HG03039 (cell line): ENCODE data around the gene DUOX2.
"Not testable (repeated sequence)": the region's sequence is repeated elsewhere in the genome, so short reads cannot be mapped to it uniquely, and the experiment has no call there.

Source experiments
- ATAC-seq: cut with Tn5 transposase; IDR thresholded peaks from one replicate; pipeline ENCODE4 v1.9.1; 2021; ENCODE audit warnings: mild to moderate bottlenecking, moderate library complexity; ENCODE audit not compliant: unreplicated experiment

DUOX2 gene

GRCh38 chr15:45139770-45140169 is 25.8 kb upstream of the DUOX2 start:
- no peak for ATAC-seq

DNA sequence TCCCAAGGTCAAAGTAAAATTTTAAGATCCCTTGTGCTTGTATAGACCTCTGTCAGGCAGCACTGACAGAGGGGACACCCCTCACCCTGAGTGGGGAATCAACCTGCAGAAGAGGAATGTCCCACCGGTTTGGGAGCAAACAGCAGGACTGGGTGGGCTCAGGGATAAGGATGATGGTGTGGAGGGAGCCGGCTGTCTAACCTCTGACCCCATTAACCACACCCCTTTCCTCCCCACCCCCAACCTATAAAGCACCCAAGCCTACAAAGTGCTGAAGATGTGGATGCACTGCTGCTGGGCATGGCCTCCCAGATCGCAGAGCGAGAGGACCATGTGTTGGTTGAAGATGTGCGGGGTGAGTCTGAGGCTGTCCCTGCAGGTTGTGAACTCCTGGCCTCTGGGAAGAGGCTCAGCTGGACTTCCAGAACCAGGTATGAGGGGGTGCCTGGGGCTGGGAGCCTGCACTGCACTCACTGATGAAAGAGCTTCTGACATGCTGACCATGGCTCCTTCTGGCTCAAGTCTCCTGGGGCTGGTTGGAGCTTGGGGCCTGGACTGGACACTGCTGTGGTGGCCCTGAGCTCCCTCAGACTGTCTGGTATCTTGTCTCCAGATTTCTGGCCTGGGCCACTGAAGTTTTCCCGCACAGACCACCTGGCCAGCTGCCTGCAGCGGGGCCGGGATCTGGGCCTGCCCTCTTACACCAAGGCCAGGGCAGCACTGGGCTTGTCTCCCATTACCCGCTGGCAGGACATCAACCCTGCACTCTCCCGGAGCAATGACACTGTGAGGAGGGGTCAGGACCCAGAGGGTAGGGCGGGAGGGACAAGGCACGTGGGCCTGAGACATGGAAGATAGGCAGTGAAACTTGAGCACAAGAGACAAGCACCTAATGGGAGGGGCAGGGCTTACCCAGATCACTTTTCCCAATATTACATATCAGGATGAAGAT is 25.1 kb upstream of the DUOX2 start:
- no peak for ATAC-seq

DNA sequence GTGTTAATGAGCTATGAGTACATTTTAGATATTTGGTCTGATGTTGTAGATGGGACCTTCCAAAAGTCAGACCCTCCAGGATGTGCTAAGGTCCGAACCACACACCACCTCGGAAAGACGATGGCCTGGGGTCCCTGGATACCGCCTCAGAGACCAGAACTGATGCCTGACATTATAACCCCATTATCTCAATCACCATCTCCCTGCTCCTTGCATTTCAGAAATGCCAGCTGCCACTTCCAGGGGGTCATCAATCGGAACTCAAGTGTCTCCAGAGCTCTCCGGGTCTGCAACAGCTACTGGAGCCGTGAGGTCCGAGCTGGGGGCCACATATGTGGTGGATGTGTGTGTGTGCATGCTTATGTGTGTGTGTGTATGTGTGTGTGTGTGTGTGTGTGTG is 23.7 kb upstream of the DUOX2 start:
- ATAC-seq = no peak

DNA sequence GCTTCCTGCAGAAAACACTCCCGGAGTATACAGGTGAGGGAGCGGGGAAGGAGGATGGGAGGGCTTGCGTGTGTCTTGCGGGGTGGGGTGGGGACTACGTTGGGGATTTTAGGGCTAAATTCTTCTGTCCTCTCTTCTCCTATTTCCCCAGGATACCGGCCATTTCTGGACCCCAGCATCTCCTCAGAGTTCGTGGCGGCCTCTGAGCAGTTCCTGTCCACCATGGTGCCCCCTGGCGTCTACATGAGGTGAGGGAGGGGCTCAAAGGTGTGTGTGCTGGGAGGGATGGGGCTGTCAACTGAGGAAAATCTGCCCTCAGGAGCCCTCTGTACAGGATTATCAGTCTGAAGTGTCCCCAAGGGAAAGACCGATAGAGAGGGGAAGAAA is 22.4 kb upstream of the DUOX2 start:
- no peak for ATAC-seq

DNA sequence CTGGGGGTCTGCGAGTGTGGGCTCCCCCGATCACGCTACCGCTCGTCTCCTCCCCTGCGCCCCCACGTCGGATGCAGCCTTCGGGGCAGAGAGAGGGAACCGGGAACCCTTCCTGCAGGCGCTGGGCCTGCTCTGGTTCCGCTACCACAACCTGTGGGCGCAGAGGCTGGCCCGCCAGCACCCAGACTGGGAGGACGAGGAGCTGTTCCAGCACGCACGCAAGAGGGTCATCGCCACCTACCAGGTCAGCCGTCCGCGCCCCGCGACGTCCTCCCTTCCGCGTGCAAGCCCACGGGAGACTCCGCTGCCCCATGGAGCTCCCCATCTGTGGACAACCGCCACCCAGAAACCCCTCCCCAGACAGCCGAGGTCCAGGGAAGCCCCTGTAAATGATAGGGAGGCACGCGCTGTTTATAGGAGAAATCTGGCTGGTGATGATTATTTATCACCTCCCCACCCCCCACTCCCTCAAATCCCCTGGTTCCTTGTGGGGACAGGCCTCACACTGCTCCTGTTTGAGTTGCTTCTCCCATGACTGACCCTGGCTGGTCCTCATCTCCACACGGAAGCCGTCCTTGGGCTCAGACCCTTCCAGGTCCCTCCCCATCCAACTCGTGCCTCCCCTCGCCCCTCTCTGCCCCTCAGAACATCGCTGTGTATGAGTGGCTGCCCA is 21.9 kb upstream of the DUOX2 start:
- ATAC-seq = not testable (repeated sequence)

DNA sequence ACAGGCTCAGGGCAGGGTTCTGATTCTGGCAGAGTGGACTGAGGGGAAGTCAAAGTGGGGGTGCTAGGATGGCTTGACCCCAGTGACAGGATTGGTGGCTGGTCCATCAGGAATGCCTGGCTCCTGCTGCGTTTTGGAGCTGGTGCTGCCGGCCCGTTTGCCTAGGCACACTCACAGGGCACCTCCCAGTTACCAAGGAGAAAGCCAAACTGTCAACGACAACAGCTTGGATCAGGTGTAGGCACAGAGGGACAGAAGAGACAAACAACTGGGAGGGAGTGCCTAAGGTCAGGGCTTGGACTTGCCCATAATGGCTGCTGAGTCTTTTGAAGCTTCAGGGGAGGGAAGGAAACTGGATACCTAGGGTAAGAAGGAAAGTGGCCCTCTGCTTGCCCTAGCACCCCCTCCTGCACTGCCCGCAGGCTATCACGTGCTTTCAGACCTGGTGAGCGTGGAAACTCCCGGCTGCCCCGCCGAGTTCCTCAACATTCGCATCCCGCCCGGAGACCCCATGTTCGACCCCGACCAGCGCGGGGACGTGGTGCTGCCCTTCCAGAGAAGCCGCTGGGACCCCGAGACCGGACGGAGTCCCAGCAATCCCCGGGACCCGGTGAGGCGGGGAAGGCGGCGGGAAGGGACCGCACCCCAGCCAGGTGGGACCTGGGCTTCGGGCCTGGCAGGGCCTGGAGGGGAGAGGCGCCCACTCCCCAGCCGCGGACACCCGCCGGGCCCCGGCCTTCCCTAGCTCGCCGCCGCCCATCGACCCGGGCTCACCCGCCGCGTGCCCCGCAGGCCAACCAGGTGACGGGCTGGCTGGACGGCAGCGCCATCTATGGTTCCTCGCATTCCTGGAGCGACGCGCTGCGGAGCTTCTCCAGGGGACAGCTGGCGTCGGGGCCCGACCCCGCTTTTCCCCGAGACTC is 21.0 kb upstream of the DUOX2 start:
- no peak for ATAC-seq

DNA sequence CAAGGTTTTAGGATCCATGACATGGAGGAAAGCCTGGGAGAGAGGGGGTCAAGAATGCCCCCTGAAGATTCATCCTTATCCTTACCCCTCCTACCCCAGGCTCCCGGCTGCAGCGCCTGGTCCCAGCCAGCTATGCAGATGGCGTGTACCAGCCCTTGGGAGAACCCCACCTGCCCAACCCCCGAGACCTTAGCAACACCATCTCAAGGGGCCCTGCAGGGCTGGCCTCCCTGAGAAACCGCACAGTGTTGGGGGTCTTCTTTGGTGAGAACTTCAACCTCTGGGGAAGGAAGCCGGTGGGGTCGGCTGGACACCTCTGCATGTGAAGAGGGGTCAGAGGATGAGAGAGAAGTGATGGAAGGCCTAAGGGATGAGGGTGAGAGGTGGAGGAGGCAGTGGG is 20.1 kb upstream of the DUOX2 start:
- ATAC-seq = no peak

DNA sequence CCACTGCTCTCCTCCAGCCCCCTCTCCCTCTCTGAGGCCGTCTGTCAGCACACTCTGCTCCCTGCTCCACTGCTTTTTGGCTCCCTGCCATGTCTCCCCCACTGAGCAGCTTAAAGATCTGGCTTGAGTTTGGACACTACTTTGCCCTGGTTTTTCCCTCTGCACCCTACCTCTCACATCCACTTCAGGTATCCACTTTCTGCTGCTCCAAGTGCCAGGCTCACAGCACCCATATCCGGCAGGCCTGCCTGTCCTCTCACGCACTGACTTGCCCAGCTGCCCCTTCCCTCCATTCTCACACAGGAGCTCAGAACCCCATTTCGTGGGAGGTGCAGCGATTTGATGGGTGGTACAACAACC is 19.6 kb upstream of the DUOX2 start:
- ATAC-seq = no peak

GRCh38 chr15:45132844-45133560 is 19.0 kb upstream of the DUOX2 start:
- no peak for ATAC-seq

- no peak for ATAC-seq
Measured at GRCh38 chr15:45131510-45131909, 17.5 kb upstream of the DUOX2 start.

DNA sequence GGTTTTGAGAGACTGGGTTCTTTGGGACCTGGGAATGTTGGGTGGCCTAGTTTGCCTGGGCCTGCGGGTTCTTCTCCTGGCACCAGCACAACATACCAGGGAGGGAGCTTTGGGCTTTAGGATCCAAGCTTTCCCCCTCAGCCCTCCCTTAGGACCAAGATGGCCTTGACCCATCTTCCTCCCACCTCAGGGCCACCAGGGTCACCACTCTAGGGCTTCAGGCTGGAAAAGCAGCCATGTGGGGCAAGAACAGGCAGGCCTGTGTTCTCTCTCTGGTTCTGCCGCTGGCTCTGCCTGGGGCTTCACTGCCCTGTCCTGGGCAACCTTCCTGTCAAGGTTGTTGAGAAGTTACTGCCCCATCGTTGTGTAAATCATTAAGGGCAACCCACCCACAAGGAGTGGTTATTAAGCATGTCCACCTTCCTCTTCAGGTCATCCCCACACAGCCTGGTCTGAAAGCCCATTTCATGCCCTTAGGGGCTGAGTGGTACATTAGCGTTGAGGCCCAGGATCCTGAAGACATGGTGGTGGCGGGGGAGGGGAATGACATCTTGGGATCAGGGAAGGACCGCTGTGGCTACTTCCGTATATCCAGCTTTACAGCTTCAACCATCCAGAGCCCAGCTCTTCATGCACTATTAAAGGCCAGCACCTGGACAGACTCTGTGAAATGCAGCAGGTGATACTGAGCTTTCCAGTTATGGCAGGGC is 16.5 kb upstream of the DUOX2 start:
- no peak for ATAC-seq

- ATAC-seq = no peak
Measured at GRCh38 chr15:45129651-45130129, 15.7 kb upstream of the DUOX2 start, which contains the start of the genes DUOX1 and DUOXA1. Gene DUOX1, plus strand, starts transcription at chr15:45129994. Its CDS starts 1,973 bp downstream, at chr15:45131967. Gene DUOXA1, minus strand, starts transcription at chr15:45129879. Its CDS starts 6,865 bp downstream, at chr15:45123014.

GRCh38 chr15:45128971-45129639 is 15.1 kb upstream of the DUOX2 start:
- ATAC-seq = no peak

DNA sequence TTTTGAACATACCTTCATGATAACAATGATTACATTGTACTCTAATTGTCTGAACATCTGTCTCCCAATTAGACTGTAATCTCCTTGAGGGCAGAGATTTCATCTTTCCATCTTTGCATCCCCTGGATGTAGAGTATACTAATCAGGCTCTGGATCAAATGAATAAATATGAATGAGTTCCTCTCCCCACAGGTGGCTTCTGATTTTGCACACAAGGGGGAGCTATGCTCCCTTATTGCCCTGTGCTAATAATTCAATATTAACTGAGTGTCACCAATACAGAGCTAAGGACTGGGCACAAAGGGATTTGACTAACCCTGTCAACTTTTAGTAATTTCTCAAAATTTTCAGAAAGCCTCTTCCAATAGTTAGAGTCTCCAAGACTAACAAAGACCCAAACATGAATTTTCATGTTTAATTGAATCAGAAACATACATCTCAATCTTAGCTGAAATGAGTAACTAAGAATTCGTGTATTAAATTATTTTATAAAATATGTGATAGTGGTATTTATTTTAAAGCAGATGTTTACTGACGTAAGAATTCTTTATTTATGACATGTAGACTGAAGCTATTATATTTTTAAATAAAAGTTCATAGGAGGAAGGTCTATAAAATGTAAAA is 12.7 kb upstream of the DUOX2 start:
- no peak for ATAC-seq

- no peak for ATAC-seq
Measured at GRCh38 chr15:45123397-45123796, 9.4 kb upstream of the DUOX2 start.

- no peak for ATAC-seq
Measured at GRCh38 chr15:45122719-45123118, 8.7 kb upstream of the DUOX2 start.

GRCh38 chr15:45121706-45122417 is 7.9 kb upstream of the DUOX2 start:
- ATAC-seq = no peak

DNA sequence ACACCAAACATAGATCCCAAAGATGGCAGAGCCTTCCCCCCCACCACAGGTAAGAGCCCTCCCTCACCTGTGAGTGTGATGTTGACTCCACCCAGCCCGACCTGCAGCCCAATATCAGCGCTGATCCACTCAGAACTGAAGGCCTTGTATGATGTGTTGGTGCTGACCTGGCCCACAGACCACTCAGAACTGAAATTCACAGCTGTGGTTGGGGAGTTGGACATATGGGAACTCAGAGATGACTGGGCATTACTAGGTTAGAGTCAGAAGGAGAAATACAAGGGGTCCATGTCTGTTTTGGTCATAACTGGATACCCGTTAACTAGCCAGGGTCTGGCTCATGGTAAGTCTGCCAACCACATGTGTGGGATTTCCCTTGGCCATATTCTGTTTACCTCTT is 7.0 kb upstream of the DUOX2 start:
- no peak for ATAC-seq
